Activated naive CD4-positive, alpha-beta T cell treated with anti-CD3 and anti-CD28 coated beads, Interleukin-2, amount 50 U/mL, for 24 hours (primary cell): Measurements from ENCODE around the gene GCHFR.

Experiments
- H3K27ac Mint-ChIP-seq: one replicate; pipeline ENCODE4 v1.8.0; 2021; ENCODE audit warnings: mild to moderate bottlenecking, mixed read lengths
- H3K27me3 Mint-ChIP-seq: one replicate; pipeline ENCODE4 v1.8.0; 2021; ENCODE audit warnings: mixed read lengths
- H3K36me3 Mint-ChIP-seq: one replicate; pipeline ENCODE4 v1.8.0; 2021; ENCODE audit warnings: mixed read lengths
- H3K4me1 Mint-ChIP-seq: one replicate; pipeline ENCODE4 v1.8.0; 2021; ENCODE audit warnings: mixed read lengths
- H3K4me3 Mint-ChIP-seq: one replicate; pipeline ENCODE4 v1.8.0; 2021; ENCODE audit warnings: mild to moderate bottlenecking, mixed read lengths
- H3K9me3 Mint-ChIP-seq: one replicate; pipeline ENCODE4 v1.8.0; 2021; ENCODE audit warnings: mixed read lengths

GCHFR gene

DNA sequence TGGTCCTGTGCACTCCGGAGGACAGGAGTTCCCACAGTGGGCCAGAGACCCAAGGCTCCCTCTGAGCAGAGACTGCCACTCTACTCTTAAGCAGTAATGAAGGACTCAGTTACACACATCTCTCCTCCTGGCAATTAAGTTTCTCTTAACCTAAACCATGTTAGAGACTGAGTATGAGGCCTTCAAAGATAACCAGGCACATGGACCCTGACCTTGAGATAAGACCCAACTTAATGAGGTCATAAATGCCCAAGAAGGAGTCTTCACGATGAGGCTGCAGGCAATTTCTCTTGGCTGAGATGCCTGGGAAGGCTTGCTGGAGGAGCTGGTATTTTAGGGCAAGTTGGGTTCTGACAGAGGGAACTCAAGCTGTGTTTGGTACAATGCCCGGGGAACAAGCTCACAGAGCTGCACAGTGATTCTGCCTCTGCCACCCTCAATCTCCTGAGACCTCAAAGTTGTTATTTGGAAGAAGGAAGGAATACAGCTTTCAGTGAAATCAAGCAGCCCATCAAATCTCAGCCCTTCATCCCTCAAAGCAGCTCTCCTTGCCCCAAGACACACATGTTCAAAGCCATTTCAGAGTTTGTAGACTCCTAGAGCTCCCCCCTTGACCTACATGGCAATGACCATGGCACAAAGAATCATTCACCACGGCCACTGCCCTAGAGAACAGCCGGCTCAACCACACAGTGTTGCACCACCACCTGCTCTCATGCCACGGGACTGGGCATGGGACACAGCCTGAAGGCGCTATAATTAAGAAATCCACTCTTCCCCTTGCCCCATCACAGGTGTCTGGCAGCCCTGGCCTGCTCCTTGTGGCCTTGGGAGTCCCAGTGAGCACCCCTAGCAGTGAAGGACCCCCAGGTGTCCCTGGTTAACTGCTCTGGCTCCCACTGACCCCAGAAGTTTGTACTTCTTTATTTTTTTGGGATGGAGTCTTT, 15.9 kb upstream of the GCHFR start:
- Mint-ChIP-seq H3K4me3 (no peak overlapping the region), H3K4me1 (peaks cover 28% of the 10 kb centered on the region), H3K9me3 (no peaks in the 10 kb centered on the region), H3K27ac (no peak overlapping the region), H3K36me3 (peaks cover 11% of the 10 kb centered on the region), H3K27me3 (no peaks in the 10 kb centered on the region)

- H3K4me1 Mint-ChIP-seq, result peaks cover 31% of the 10 kb centered on the region
- no peak overlapping the region for H3K27ac Mint-ChIP-seq
- H3K4me3 Mint-ChIP-seq, result no peak overlapping the region
- no peaks in the 10 kb centered on the region for H3K9me3 Mint-ChIP-seq
- peaks cover 13% of the 10 kb centered on the region for H3K36me3 Mint-ChIP-seq
- H3K27me3 Mint-ChIP-seq, result no peaks in the 10 kb centered on the region
Observed at GRCh38 chr15:40749151-40749630, 14.7 kb upstream of the GCHFR start.

- Mint-ChIP-seq H3K4me1 (peaks cover 25% of the 10 kb centered on the region), H3K27me3 (no peaks in the 10 kb centered on the region), H3K9me3 (no peaks in the 10 kb centered on the region), H3K27ac (no peak overlapping the region), H3K4me3 (no peak overlapping the region), H3K36me3 (peaks cover 11% of the 10 kb centered on the region)
Observed at GRCh38 chr15:40750885-40751284, 13.0 kb upstream of the GCHFR start.

- Mint-ChIP-seq H3K36me3 (peaks cover 11% of the 10 kb centered on the region), H3K9me3 (no peaks in the 10 kb centered on the region)
Observed at GRCh38 chr15:40751745-40752144, 12.1 kb upstream of the GCHFR start.

DNA sequence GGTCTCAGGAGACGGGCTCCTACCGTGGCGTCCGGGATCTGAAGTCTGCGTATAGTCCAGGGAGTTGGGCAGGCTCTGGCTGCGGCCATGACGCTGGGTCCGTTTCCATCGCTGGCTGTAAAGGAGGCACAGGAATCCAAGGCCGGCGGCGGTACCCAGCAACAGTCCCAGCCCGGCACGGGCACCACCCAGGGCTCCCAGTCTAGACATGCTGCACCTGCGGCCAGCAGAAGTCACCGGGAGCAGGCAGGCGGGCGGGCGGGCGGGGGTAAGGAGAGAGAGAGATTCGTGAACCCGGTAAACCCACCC, 9.3 kb upstream of the GCHFR start:
- Mint-ChIP-seq H3K27ac (no peak overlapping the region), H3K4me3 (peak overlapping the region; percentile 93), H3K4me1 (peaks cover 25% of the 10 kb centered on the region), H3K27me3 (no peaks in the 10 kb centered on the region), H3K9me3 (no peaks in the 10 kb centered on the region), H3K36me3 (peaks cover 9% of the 10 kb centered on the region)

More at GRCh38 chr15:40751745-40752144, 12.1 kb upstream of the GCHFR start:
- no peak overlapping the region for H3K4me3 Mint-ChIP-seq
- H3K27ac Mint-ChIP-seq, result no peak overlapping the region
- no peaks in the 10 kb centered on the region for H3K27me3 Mint-ChIP-seq
- H3K4me1 Mint-ChIP-seq, result peaks cover 25% of the 10 kb centered on the region

- Mint-ChIP-seq H3K4me1 (peaks cover 25% of the 10 kb centered on the region), H3K9me3 (no peaks in the 10 kb centered on the region), H3K27ac (peak within 1 kb of the TSS; percentile 98), H3K4me3 (peak within 1 kb of the TSS; percentile 93), H3K36me3 (peaks cover 8% of the 10 kb centered on the region), H3K27me3 (no peaks in the 10 kb centered on the region)
Observed at GRCh38 chr15:40754883-40755811, 8.7 kb upstream of the GCHFR start, which contains the start of gene RMDN3. RMDN3 (minus strand) TSS chr15:40755254; CDS start chr15:40754783, 471 bp downstream.

DNA sequence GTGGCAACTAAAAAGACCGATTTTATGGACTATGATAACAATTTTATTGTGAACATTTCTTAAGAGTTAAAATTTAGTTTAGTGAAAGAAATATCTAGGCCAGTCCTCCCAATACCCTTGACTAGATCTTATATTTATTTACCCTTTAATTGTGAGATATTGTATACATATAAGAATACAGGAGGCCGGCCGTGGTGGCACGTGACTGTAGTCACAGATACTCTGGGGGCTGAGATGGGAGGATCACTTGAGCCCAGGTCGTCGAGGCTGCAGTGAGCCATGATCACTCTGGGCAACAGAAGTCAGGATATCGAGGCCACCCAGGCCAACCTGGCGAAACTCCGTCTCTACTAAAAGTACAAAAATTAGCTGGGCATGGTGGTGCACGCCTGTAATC, 8.1 kb upstream of the GCHFR start:
- Mint-ChIP-seq H3K36me3 (peaks cover 8% of the 10 kb centered on the region), H3K4me3 (peak overlapping the region; percentile 93), H3K9me3 (no peaks in the 10 kb centered on the region), H3K4me1 (peaks cover 25% of the 10 kb centered on the region), H3K27me3 (no peaks in the 10 kb centered on the region), H3K27ac (peak overlapping the region; percentile 98)

DNA sequence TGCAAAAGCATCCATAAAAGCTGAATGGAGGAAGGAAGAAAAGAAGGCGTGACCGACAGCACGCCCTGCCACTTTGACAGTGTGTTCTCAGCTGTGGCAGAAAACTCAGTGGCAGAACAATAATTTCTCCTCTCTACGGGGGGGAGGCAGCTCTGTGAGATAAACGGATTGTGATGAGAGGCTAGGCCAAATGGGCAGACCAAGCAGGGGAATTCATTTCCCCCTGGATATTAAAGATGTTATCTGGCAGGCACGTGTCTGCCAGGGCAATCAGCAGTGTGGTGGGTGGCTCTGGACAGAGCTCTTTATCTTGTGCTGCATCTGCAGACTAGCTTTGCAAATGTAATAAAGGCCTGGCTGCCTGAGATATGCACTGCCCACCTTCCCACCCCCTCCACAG, 6.9 kb upstream of the GCHFR start:
- Mint-ChIP-seq H3K27ac (no peak overlapping the region), H3K36me3 (peaks cover 2% of the 10 kb centered on the region), H3K27me3 (no peaks in the 10 kb centered on the region), H3K4me3 (peak overlapping the region; percentile 0), H3K9me3 (no peaks in the 10 kb centered on the region), H3K4me1 (peaks cover 20% of the 10 kb centered on the region)

GRCh38 chr15:40759961-40760360, 3.9 kb upstream of the GCHFR start:
- peaks cover 18% of the 10 kb centered on the region for H3K4me1 Mint-ChIP-seq
- H3K27me3 Mint-ChIP-seq, result no peaks in the 10 kb centered on the region
- no peaks in the 10 kb centered on the region for H3K36me3 Mint-ChIP-seq
- H3K4me3 Mint-ChIP-seq, result no peak overlapping the region
- H3K27ac Mint-ChIP-seq, result no peak overlapping the region
- H3K9me3 Mint-ChIP-seq, result no peaks in the 10 kb centered on the region

GRCh38 chr15:40762919-40763800, 708 bp upstream of the GCHFR start:
- Mint-ChIP-seq H3K36me3 (no peaks in the 10 kb centered on the region), H3K27ac (peak overlapping the region; percentile 51), H3K9me3 (no peaks in the 10 kb centered on the region), H3K4me1 (peaks cover 33% of the 10 kb centered on the region), H3K4me3 (peak overlapping the region; percentile 85), H3K27me3 (no peaks in the 10 kb centered on the region)

GRCh38 chr15:40764629-40765103, 798 bp downstream of the GCHFR start:
- Mint-ChIP-seq H3K36me3 (no peaks in the 10 kb centered on the region), H3K27me3 (no peaks in the 10 kb centered on the region), H3K27ac (no peak overlapping the region), H3K4me3 (peak overlapping the region; percentile 85), H3K4me1 (peaks cover 48% of the 10 kb centered on the region), H3K9me3 (no peaks in the 10 kb centered on the region)

- peaks cover 61% of the 10 kb centered on the region for H3K4me1 Mint-ChIP-seq
- H3K27ac Mint-ChIP-seq, result no peak overlapping the region
- no peaks in the 10 kb centered on the region for H3K27me3 Mint-ChIP-seq
- H3K4me3 Mint-ChIP-seq, result peak overlapping the region; percentile 30
- H3K36me3 Mint-ChIP-seq, result no peaks in the 10 kb centered on the region
- H3K9me3 Mint-ChIP-seq, result no peaks in the 10 kb centered on the region
Observed at GRCh38 chr15:40766194-40766815, 2.4 kb downstream of the GCHFR start.

GRCh38 chr15:40766906-40767837, 3.3 kb downstream of the GCHFR start:
- Mint-ChIP-seq H3K4me1 (peaks cover 62% of the 10 kb centered on the region), H3K4me3 (no peak overlapping the region), H3K27me3 (no peaks in the 10 kb centered on the region), H3K27ac (no peak overlapping the region), H3K9me3 (no peaks in the 10 kb centered on the region), H3K36me3 (no peaks in the 10 kb centered on the region)
